SK-N-SH (cell line): Measurements from ENCODE around the gene SIN3A.

Experiments
- CTCF ChIP-seq: fragments of 200-600 bp; sonication (generic); IDR thresholded peaks from 2 replicates; pipeline ENCODE4 v1.6.1; 2017; ENCODE audit warnings: antibody characterized with exemption, mild to moderate bottlenecking, moderate library complexity
- EP300 ChIP-seq, 2 experiments: IDR thresholded peaks; 2 replicates each; pipeline versions ENCODE4 v1.4.0 to v1.6.1; 2012; ENCODE audit warnings: borderline replicate concordance in 1 of 2, low read depth in 1 of 2, low read length in 1 of 2
- FOXM1 ChIP-seq: IDR thresholded peaks from 2 replicates; pipeline ENCODE4 v1.4.0; 2012; ENCODE audit warnings: low read depth, mild to moderate bottlenecking
- JUND ChIP-seq: IDR thresholded peaks from 2 replicates; pipeline ENCODE4 v1.4.0; 2012
- MAX ChIP-seq: IDR thresholded peaks from 2 replicates; pipeline ENCODE4 v1.4.0; 2012; ENCODE audit warnings: low read depth
- NFIC ChIP-seq: IDR thresholded peaks from 2 replicates; pipeline ENCODE4 v1.4.0; 2012; ENCODE audit warnings: borderline replicate concordance
- POLR2AphosphoS5 ChIP-seq: IDR thresholded peaks from 2 replicates; pipeline ENCODE4 v1.6.1; 2012; ENCODE audit warnings: low read depth, low read length
- RAD21 ChIP-seq: IDR thresholded peaks from 2 replicates; pipeline ENCODE4 v1.6.1; 2012; ENCODE audit warnings: mild to moderate bottlenecking, low read length
- RCOR1 ChIP-seq: fragments of 150-350 bp; IDR thresholded peaks from 2 replicates; pipeline ENCODE4 v1.6.1; 2017; ENCODE audit warnings: antibody characterized with exemption, low read length
- SIN3A ChIP-seq: IDR thresholded peaks from 2 replicates; pipeline ENCODE4 v1.6.1; 2012; ENCODE audit warnings: low read depth, mild to moderate bottlenecking, low read length, moderate library complexity, borderline replicate concordance
- TAF1 ChIP-seq: IDR thresholded peaks from 2 replicates; pipeline ENCODE4 v1.6.1; 2012; ENCODE audit warnings: low read depth, mild to moderate bottlenecking, low read length, moderate library complexity, borderline replicate concordance
- TF ChIP-seq, protein P1 (sequence below): IDR thresholded peaks from 2 replicates; pipeline ENCODE4 v1.6.1; 2012; ENCODE audit warnings: mild to moderate bottlenecking, low read depth, low read length, moderate library complexity

DNA sequence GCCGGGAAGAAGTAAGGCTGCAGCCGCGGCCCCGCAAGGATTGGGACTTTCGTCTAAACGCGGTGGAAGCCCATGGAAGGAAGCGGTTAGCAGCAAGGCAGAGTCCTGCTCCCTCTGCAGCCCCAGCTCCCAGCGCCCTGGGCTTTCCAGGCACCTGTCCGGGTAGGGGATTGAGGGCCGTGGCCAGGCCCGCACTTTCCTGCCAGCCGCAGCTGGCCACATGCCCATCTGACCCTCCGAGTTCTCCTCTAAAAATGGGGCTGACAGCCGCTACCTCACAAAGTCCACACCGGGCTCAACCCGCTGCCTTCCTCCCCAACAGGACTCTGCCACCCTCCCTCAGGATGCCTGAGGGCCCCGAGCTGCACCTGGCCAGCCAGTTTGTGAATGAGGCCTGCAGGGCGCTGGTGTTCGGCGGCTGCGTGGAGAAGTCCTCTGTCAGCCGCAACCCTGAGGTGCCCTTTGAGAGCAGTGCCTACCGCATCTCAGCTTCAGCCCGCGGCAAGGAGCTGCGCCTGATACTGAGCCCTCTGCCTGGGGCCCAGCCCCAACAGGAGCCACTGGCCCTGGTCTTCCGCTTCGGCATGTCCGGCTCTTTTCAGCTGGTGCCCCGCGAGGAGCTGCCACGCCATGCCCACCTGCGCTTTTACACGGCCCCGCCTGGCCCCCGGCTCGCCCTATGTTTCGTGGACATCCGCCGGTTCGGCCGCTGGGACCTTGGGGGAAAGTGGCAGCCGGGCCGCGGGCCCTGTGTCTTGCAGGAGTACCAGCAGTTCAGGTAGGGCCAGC, 102.7 kb downstream of the SIN3A start:
- TF ChIP-seq CTCF (no peak), SIN3A (no peak), NFIC (no peak), POLR2AphosphoS5 (no peak; the same call in 1 of the 2 replicates), EP300 (IDR thresholded peaks at IDR 0.05; ENCODE audit: borderline replicate concordance in 1 of 2, low read depth in 1 of 2, low read length in 1 of 2) (no peak), MAX (no peak), FOXM1 (no peak), JUND (no peak), RAD21 (no peak), RCOR1 (no peak), TAF1 (no peak)
- TF ChIP-seq, protein P1, sequence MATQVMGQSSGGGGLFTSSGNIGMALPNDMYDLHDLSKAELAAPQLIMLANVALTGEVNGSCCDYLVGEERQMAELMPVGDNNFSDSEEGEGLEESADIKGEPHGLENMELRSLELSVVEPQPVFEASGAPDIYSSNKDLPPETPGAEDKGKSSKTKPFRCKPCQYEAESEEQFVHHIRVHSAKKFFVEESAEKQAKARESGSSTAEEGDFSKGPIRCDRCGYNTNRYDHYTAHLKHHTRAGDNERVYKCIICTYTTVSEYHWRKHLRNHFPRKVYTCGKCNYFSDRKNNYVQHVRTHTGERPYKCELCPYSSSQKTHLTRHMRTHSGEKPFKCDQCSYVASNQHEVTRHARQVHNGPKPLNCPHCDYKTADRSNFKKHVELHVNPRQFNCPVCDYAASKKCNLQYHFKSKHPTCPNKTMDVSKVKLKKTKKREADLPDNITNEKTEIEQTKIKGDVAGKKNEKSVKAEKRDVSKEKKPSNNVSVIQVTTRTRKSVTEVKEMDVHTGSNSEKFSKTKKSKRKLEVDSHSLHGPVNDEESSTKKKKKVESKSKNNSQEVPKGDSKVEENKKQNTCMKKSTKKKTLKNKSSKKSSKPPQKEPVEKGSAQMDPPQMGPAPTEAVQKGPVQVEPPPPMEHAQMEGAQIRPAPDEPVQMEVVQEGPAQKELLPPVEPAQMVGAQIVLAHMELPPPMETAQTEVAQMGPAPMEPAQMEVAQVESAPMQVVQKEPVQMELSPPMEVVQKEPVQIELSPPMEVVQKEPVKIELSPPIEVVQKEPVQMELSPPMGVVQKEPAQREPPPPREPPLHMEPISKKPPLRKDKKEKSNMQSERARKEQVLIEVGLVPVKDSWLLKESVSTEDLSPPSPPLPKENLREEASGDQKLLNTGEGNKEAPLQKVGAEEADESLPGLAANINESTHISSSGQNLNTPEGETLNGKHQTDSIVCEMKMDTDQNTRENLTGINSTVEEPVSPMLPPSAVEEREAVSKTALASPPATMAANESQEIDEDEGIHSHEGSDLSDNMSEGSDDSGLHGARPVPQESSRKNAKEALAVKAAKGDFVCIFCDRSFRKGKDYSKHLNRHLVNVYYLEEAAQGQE = no peak
